Mesenchymal stem cell (in vitro differentiated cells and primary cell): Measurements from ENCODE around the gene DPP10.

Experiments
- DNase-seq: peaks from one replicate; pipeline ENCODE4 v3.0.0-alpha.2; 2013
- H2AFZ ChIP-seq: one replicate; pipeline ENCODE4 v1.6.1; 2013; ENCODE audit warnings: low read depth, mild to moderate bottlenecking, control low read depth, inconsistent platforms, low read length, moderate library complexity
- H2AK5ac ChIP-seq: 2 replicates; pipeline ENCODE4 v1.6.1; 2013; ENCODE audit warnings: low read length, moderate library complexity, mild to moderate bottlenecking, inconsistent platforms; ENCODE audit not compliant: severe bottlenecking
- H2BK120ac ChIP-seq: one replicate; pipeline ENCODE4 v1.6.1; 2013; ENCODE audit warnings: low read depth, mild to moderate bottlenecking, inconsistent platforms, low read length, moderate library complexity
- H2BK12ac ChIP-seq, 2 experiments: one replicate each; pipeline ENCODE4 v1.6.1; 2013; ENCODE audit warnings: inconsistent platforms in 2 of 2, low read length in 2 of 2, mild to moderate bottlenecking in 2 of 2, moderate library complexity in 2 of 2, control low read depth in 1 of 2
- H2BK15ac ChIP-seq: one replicate; pipeline ENCODE4 v1.6.1; 2013; ENCODE audit warnings: mild to moderate bottlenecking, low read depth, inconsistent platforms; ENCODE audit not compliant: poor library complexity, severe bottlenecking
- H2BK5ac ChIP-seq: 2 replicates; pipeline ENCODE4 v1.6.1; 2013; ENCODE audit warnings: low read depth, mild to moderate bottlenecking, low read length, control low read depth, inconsistent platforms; ENCODE audit not compliant: poor library complexity, severe bottlenecking
- H3K14ac ChIP-seq, 2 experiments: one replicate each; pipeline ENCODE4 v1.6.1; 2013; ENCODE audit warnings: inconsistent platforms in 2 of 2, low read length in 2 of 2, control low read depth in 1 of 2, mild to moderate bottlenecking in 1 of 2, moderate library complexity in 1 of 2
- H3K18ac ChIP-seq, 2 experiments: one replicate each; pipeline ENCODE4 v1.6.1; 2013; ENCODE audit warnings: inconsistent platforms in 2 of 2, low read length in 2 of 2, control low read depth in 1 of 2, low read depth in 1 of 2, mild to moderate bottlenecking in 1 of 2
- H3K23ac ChIP-seq, 2 experiments: one replicate each; pipeline ENCODE4 v1.6.1; 2013; ENCODE audit warnings: inconsistent platforms in 2 of 2, low read length in 2 of 2, mild to moderate bottlenecking in 2 of 2, moderate library complexity in 2 of 2, control low read depth in 1 of 2
- H3K27ac ChIP-seq: 2 replicates; pipeline ENCODE4 v1.5.1; 2013; ENCODE audit warnings: mild to moderate bottlenecking, moderate library complexity, low read length, control low read depth, inconsistent platforms; ENCODE audit not compliant: poor library complexity, severe bottlenecking
- H3K27me3 ChIP-seq, 2 experiments: 2 replicates each; pipeline versions ENCODE4 v1.6.1 to v1.7.0; 2013; ENCODE audit warnings: low read length in 2 of 2, mild to moderate bottlenecking in 2 of 2, moderate library complexity in 2 of 2, control low read depth in 1 of 2, inconsistent platforms in 1 of 2; ENCODE audit not compliant: control insufficient read depth in 1 of 2, insufficient read depth in 1 of 2
- H3K36me3 ChIP-seq, 2 experiments: 2 replicates each; pipeline versions ENCODE4 v1.6.1 to v1.7.0; 2013; ENCODE audit warnings: low read length in 2 of 2, control low read depth in 1 of 2, inconsistent platforms in 1 of 2, low read depth in 1 of 2, mild to moderate bottlenecking in 1 of 2; ENCODE audit not compliant: insufficient read depth in 2 of 2, control insufficient read depth in 1 of 2
- H3K4ac ChIP-seq, 2 experiments: one replicate each; pipeline ENCODE4 v1.6.1; 2013; ENCODE audit warnings: inconsistent platforms in 2 of 2, low read length in 2 of 2, mild to moderate bottlenecking in 2 of 2, moderate library complexity in 2 of 2, control low read depth in 1 of 2, low read depth in 1 of 2
- H3K4me1 ChIP-seq: 2 replicates; pipeline ENCODE4 v1.6.1; 2013; ENCODE audit warnings: low read depth, low read length, control low read depth; ENCODE audit not compliant: control insufficient read depth, insufficient read depth
- H3K4me2 ChIP-seq: 2 replicates; pipeline ENCODE4 v1.6.1; 2013; ENCODE audit warnings: low read length, mild to moderate bottlenecking, inconsistent platforms; ENCODE audit not compliant: poor library complexity, severe bottlenecking
- H3K4me3 ChIP-seq, 2 experiments: 2 replicates each; pipeline versions ENCODE4 v1.5.1 to v1.7.0; 2013; ENCODE audit warnings: low read length in 2 of 2, mild to moderate bottlenecking in 2 of 2, control low read depth in 1 of 2, low read depth in 1 of 2; ENCODE audit not compliant: insufficient read depth in 1 of 2
- H3K79me1 ChIP-seq: replicated peaks from 2 replicates; pipeline ENCODE4 v1.6.1; 2013; ENCODE audit warnings: mild to moderate bottlenecking, control low read depth, low read length, inconsistent platforms; ENCODE audit not compliant: poor library complexity, severe bottlenecking
- H3K9ac ChIP-seq: 2 replicates; pipeline ENCODE4 v1.7.0; 2013; ENCODE audit warnings: mild to moderate bottlenecking, low read length, moderate library complexity
- H3K9me3 ChIP-seq: 2 replicates; pipeline ENCODE4 v1.7.0; 2013; ENCODE audit warnings: mild to moderate bottlenecking, low read length; ENCODE audit not compliant: control insufficient read depth
- H4K8ac ChIP-seq: one replicate; pipeline ENCODE4 v1.6.1; 2013; ENCODE audit warnings: inconsistent platforms, mild to moderate bottlenecking, low read length, moderate library complexity
- H4K91ac ChIP-seq: one replicate; pipeline ENCODE4 v1.6.1; 2013; ENCODE audit warnings: mild to moderate bottlenecking, low read length, inconsistent platforms
- WGBS: methylation state at CpG from one replicate; pipeline ENCODE4 v1.1.7; 2013; ENCODE audit warnings: mixed read lengths; 5-methylcytosine and 5-hydroxymethylcytosine counted together

Gene DPP10

GRCh38 chr2:114857196-114857595, 414.8 kb downstream of the DPP10 start:
- Histone ChIP-seq H4K91ac (no peak overlapping the region), H3K79me1 (no peaks in the 10 kb centered on the region), H2BK5ac (no peak overlapping the region), H2AK5ac (no peak overlapping the region), H3K9me3 (no peaks in the 10 kb centered on the region), H3K27ac (no peak overlapping the region), H2BK12ac (no peak overlapping the region), H3K4ac (no peak overlapping the region), H3K4me2 (no peak overlapping the region), H4K8ac (no peak overlapping the region), H3K18ac (no peak overlapping the region), H2BK15ac (no peak overlapping the region), H2BK120ac (no peak overlapping the region), H3K14ac (no peak overlapping the region), H3K4me3 (no peak overlapping the region), H3K9ac (no peak overlapping the region), H3K4me1 (no peaks in the 10 kb centered on the region), H3K23ac (no peak overlapping the region), H3K27me3 (no peaks in the 10 kb centered on the region), H2AFZ (no peak overlapping the region), H3K36me3 (no peaks in the 10 kb centered on the region)
- no peak for DNase-seq
- 63% methylated on average over 1 of the region's 1 CpG for WGBS

- WGBS = 0% methylated on average over 1 of the region's 6 CpGs
- Histone ChIP-seq H2BK15ac (no peak overlapping the region), H2BK5ac (no peak overlapping the region), H4K91ac (no peak overlapping the region), H3K4me2 (no peak overlapping the region), H3K4ac (no peak overlapping the region), H3K14ac (no peak overlapping the region), H2AK5ac (no peak overlapping the region), H2BK12ac (no peak overlapping the region), H3K4me3 (no peak overlapping the region), H3K9ac (no peak overlapping the region), H3K4me1 (no peaks in the 10 kb centered on the region), H3K27me3 (no peaks in the 10 kb centered on the region), H3K18ac (no peak overlapping the region), H3K36me3 (no peaks in the 10 kb centered on the region), H2BK120ac (no peak overlapping the region), H3K9me3 (peaks cover 3% of the 10 kb centered on the region), H2AFZ (no peak overlapping the region), H3K23ac (no peak overlapping the region), H3K27ac (no peak overlapping the region), H3K79me1 (no peaks in the 10 kb centered on the region), H4K8ac (no peak overlapping the region)
- no peak for DNase-seq
These were observed 417.5 kb downstream of the DPP10 start for GRCh38 chr2:114859726-114860510.

GRCh38 chr2:114862243-114862642, 419.8 kb downstream of the DPP10 start:
- Histone ChIP-seq H3K27me3 (no peaks in the 10 kb centered on the region), H3K9me3 (peaks cover 3% of the 10 kb centered on the region), H3K27ac (no peak overlapping the region), H3K4me1 (no peaks in the 10 kb centered on the region), H2BK5ac (no peak overlapping the region), H3K14ac (no peak overlapping the region), H2AK5ac (no peak overlapping the region), H3K18ac (no peak overlapping the region), H2BK15ac (no peak overlapping the region), H3K4ac (no peak overlapping the region), H2BK12ac (no peak overlapping the region), H2BK120ac (no peak overlapping the region), H3K9ac (no peak overlapping the region), H3K23ac (no peak overlapping the region), H3K79me1 (no peaks in the 10 kb centered on the region), H3K4me3 (no peak overlapping the region), H3K4me2 (no peak overlapping the region), H4K8ac (no peak overlapping the region), H2AFZ (no peak overlapping the region), H3K36me3 (no peaks in the 10 kb centered on the region), H4K91ac (no peak overlapping the region)
- DNase-seq = no peak
- WGBS = no CpG with 5 or more reads among the region's 1 CpG

- Histone ChIP-seq H3K36me3 (no peaks in the 10 kb centered on the region), H3K9me3 (peaks cover 3% of the 10 kb centered on the region), H3K79me1 (no peaks in the 10 kb centered on the region), H3K27me3 (no peaks in the 10 kb centered on the region), H3K4ac (no peak overlapping the region), H2BK15ac (no peak overlapping the region), H3K4me2 (no peak overlapping the region), H4K8ac (no peak overlapping the region), H4K91ac (no peak overlapping the region), H3K14ac (no peak overlapping the region), H2BK5ac (no peak overlapping the region), H3K27ac (no peak overlapping the region), H3K4me3 (no peak overlapping the region), H3K18ac (no peak overlapping the region), H2BK120ac (no peak overlapping the region), H2AK5ac (no peak overlapping the region), H2AFZ (no peak overlapping the region), H3K9ac (no peak overlapping the region), H3K23ac (no peak overlapping the region), H3K4me1 (no peaks in the 10 kb centered on the region), H2BK12ac (no peak overlapping the region)
- WGBS = 61% methylated on average over 3 of the region's 5 CpGs
- no peak for DNase-seq
These were observed 422.5 kb downstream of the DPP10 start for GRCh38 chr2:114864901-114865300.
